ENCODE data around the gene SLC5A6.

DNA sequence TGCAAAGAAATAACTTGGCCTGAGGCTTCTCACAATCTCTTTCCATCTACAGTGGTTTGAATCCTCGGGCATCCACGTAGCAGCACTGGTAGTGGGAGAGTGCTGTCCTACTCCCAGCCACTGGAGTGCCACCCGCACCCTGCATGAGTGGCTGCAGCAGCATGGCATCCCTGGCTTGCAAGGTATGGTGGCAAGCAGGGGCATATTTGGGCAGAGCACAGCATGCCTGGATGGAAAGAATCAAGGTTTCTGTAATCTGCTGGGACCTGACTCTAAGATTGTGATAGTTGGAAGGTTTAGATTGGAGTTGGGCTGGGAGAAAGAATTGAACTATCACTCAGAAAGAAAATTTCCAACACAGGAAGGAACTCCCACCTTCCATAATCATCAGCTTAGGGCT lies 9.1 kb upstream of the SLC5A6 start:
- TF ChIP-seq, protein P1, sequence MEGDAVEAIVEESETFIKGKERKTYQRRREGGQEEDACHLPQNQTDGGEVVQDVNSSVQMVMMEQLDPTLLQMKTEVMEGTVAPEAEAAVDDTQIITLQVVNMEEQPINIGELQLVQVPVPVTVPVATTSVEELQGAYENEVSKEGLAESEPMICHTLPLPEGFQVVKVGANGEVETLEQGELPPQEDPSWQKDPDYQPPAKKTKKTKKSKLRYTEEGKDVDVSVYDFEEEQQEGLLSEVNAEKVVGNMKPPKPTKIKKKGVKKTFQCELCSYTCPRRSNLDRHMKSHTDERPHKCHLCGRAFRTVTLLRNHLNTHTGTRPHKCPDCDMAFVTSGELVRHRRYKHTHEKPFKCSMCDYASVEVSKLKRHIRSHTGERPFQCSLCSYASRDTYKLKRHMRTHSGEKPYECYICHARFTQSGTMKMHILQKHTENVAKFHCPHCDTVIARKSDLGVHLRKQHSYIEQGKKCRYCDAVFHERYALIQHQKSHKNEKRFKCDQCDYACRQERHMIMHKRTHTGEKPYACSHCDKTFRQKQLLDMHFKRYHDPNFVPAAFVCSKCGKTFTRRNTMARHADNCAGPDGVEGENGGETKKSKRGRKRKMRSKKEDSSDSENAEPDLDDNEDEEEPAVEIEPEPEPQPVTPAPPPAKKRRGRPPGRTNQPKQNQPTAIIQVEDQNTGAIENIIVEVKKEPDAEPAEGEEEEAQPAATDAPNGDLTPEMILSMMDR (optimal IDR thresholded peaks at IDR 0.05 in 1 of 3, IDR thresholded peaks at IDR 0.05 in 1 of 3, conservative IDR thresholded peaks at IDR 0.05 in 1 of 3; ENCODE audit: extremely low read depth in 1 of 3, insufficient read depth in 2 of 3, low read length in 3 of 3): no peak
- TF ChIP-seq EZH2 (IDR thresholded peaks at IDR 0.05; ENCODE audit: low read length): no peak

All from keratinocyte (primary cell).